Duodenal mucosa (tissue), 2 donors: ENCODE results near the gene PLCXD3.
A peak's percentile ranks its signal among the peaks of the same experiment; 100 is the strongest.

Experiments used
- H3K27ac ChIP-seq: one replicate; pipeline ENCODE4 v1.7.0; 2013; ENCODE audit warnings: low read depth, low read length
- H3K27me3 ChIP-seq, 2 donors: one replicate each; pipeline ENCODE4 v1.7.0; 2013; ENCODE audit warnings: low read length in 2 of 2, control low read depth in 1 of 2; ENCODE audit not compliant: insufficient read depth in 2 of 2, control insufficient read depth in 1 of 2
- H3K36me3 ChIP-seq, 2 donors: one replicate each; pipeline ENCODE4 v1.7.0; 2013; ENCODE audit warnings: low read length in 2 of 2, control low read depth in 1 of 2; ENCODE audit not compliant: insufficient read depth in 2 of 2, control insufficient read depth in 1 of 2
- H3K4me1 ChIP-seq, 2 donors: one replicate each; pipeline ENCODE4 v1.7.0; 2013; ENCODE audit warnings: low read length in 2 of 2, control low read depth in 1 of 2; ENCODE audit not compliant: insufficient read depth in 2 of 2, control insufficient read depth in 1 of 2
- H3K4me3 ChIP-seq, 2 donors: one replicate each; pipeline ENCODE4 v1.7.0; 2013; ENCODE audit warnings: low read length in 2 of 2, low read depth in 1 of 2
- H3K9ac ChIP-seq, 2 donors: one replicate each; pipeline ENCODE4 v1.7.0; 2013; ENCODE audit warnings: low read length in 2 of 2, low read depth in 1 of 2
- H3K9me3 ChIP-seq, 2 donors: one replicate each; pipeline ENCODE4 v1.7.0; 2013; ENCODE audit warnings: low read length in 2 of 2, control low read depth in 1 of 2; ENCODE audit not compliant: control insufficient read depth in 1 of 2

PLCXD3 gene

GRCh38 chr5:41416336-41416735 is 94.1 kb downstream of the PLCXD3 start:
- no peak overlapping the region for H3K27ac ChIP-seq
- no peaks in the 10 kb centered on the region for H3K9me3 ChIP-seq
- H3K4me1 ChIP-seq: no peaks in the 10 kb centered on the region

GRCh38 chr5:41415242-41415641 is 95.2 kb downstream of the PLCXD3 start:
- Histone ChIP-seq H3K4me1 (peaks cover 0 to 5% of the 10 kb centered on the region in 2 donors), H3K9me3 (no peaks in the 10 kb centered on the region), H3K27ac (no peak overlapping the region), H3K9ac (no peak overlapping the region), H3K4me3 (no peak overlapping the region), H3K27me3 (no peaks in the 10 kb centered on the region), H3K36me3 (no peaks in the 10 kb centered on the region)

More at GRCh38 chr5:41416336-41416735, 94.1 kb downstream of the PLCXD3 start:
- Histone ChIP-seq H3K36me3 (no peaks in the 10 kb centered on the region), H3K27me3 (no peaks in the 10 kb centered on the region), H3K4me3 (no peak overlapping the region), H3K9ac (no peak overlapping the region)

GRCh38 chr5:41414598-41414997 is 95.8 kb downstream of the PLCXD3 start:
- peaks cover 0 to 5% of the 10 kb centered on the region in 2 donors for H3K4me1 ChIP-seq
- H3K9me3 ChIP-seq: no peaks in the 10 kb centered on the region
- H3K27me3 ChIP-seq: no peaks in the 10 kb centered on the region
- H3K27ac ChIP-seq: no peak overlapping the region
- H3K9ac ChIP-seq: no peak overlapping the region
- no peaks in the 10 kb centered on the region for H3K36me3 ChIP-seq
- H3K4me3 ChIP-seq: no peak overlapping the region

GRCh38 chr5:41413074-41413473 is 97.3 kb downstream of the PLCXD3 start:
- Histone ChIP-seq H3K4me3 (no peak overlapping the region), H3K27me3 (no peaks in the 10 kb centered on the region), H3K36me3 (no peaks in the 10 kb centered on the region), H3K9me3 (no peaks in the 10 kb centered on the region), H3K27ac (no peak overlapping the region), H3K4me1 (peaks cover 5 to 14% of the 10 kb centered on the region in 2 donors), H3K9ac (no peak overlapping the region)

DNA sequence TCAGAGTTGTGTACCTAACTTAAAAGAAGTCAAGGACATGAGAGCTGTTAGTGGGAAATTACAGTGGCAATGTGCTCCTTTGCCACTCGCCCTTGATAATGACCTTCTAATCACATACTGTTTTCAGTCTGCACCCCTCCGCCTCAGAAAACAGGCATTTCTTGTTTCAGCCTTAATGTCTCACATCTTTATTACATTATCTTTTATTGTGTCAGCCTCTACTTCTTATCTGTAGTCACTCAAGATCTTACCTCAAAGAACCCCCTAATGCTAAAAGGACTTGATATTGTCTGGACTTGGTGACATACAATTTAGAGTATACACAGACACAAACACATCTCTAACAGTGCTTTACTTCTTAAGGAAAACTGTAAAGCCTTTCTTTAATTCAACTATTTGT is 97.9 kb downstream of the PLCXD3 start:
- peaks cover 5 to 19% of the 10 kb centered on the region in 2 donors for H3K4me1 ChIP-seq
- no peak overlapping the region for H3K27ac ChIP-seq
- no peaks in the 10 kb centered on the region for H3K9me3 ChIP-seq
- H3K27me3 ChIP-seq: no peaks in the 10 kb centered on the region
- H3K4me3 ChIP-seq: no peak overlapping the region
- no peak overlapping the region for H3K9ac ChIP-seq
- no peaks in the 10 kb centered on the region for H3K36me3 ChIP-seq

DNA sequence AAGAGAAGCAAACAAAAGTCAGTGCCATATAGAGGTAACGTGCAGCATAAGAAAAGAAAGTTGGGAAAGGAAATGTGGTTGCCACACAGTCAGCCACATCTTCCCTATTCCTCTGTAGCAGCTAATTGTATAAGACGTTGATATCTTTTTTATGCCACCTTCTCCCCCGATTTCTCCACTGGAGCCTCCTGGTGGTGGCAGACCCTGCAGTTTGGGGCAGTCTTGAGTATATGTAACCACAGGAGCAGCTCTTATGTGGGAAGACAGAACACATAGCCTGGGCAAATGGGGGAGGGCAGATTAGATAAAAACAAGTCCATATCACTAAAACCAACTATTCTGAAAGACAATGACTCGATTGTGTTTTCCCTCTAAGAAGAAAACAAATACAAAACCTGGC is 99.7 kb downstream of the PLCXD3 start:
- H3K9ac ChIP-seq: no peak overlapping the region
- H3K27ac ChIP-seq: no peak overlapping the region
- no peaks in the 10 kb centered on the region for H3K36me3 ChIP-seq
- H3K4me3 ChIP-seq: no peak overlapping the region
- H3K27me3 ChIP-seq: no peaks in the 10 kb centered on the region
- H3K4me1 ChIP-seq: peaks cover 17 to 30% of the 10 kb centered on the region in 2 donors
- no peaks in the 10 kb centered on the region for H3K9me3 ChIP-seq

GRCh38 chr5:41410307-41410706 is 100.1 kb downstream of the PLCXD3 start:
- no peaks in the 10 kb centered on the region for H3K9me3 ChIP-seq
- H3K27ac ChIP-seq: no peak overlapping the region
- peaks cover 17 to 31% of the 10 kb centered on the region in 2 donors for H3K4me1 ChIP-seq
- no peaks in the 10 kb centered on the region for H3K27me3 ChIP-seq
- H3K36me3 ChIP-seq: no peaks in the 10 kb centered on the region
- no peak overlapping the region for H3K4me3 ChIP-seq
- no peak overlapping the region for H3K9ac ChIP-seq

GRCh38 chr5:41408676-41409443 is 101.5 kb downstream of the PLCXD3 start:
- Histone ChIP-seq H3K4me3 (no peak overlapping the region), H3K27me3 (no peaks in the 10 kb centered on the region), H3K27ac (no peak overlapping the region), H3K36me3 (no peaks in the 10 kb centered on the region), H3K9me3 (no peaks in the 10 kb centered on the region), H3K4me1 (peaks cover 17 to 31% of the 10 kb centered on the region in 2 donors), H3K9ac (no peak overlapping the region)

- Histone ChIP-seq H3K9ac (no peak overlapping the region), H3K36me3 (no peaks in the 10 kb centered on the region), H3K4me1 (peaks cover 17 to 31% of the 10 kb centered on the region in 2 donors), H3K27ac (no peak overlapping the region), H3K27me3 (no peaks in the 10 kb centered on the region), H3K4me3 (peak overlapping the region in 1 of 2 donors; percentile 4), H3K9me3 (no peaks in the 10 kb centered on the region)
Observed at GRCh38 chr5:41406936-41407335, 103.5 kb downstream of the PLCXD3 start.

- H3K4me3 ChIP-seq: peak overlapping the region in 1 of 2 donors; percentile 4
- no peaks in the 10 kb centered on the region for H3K9me3 ChIP-seq
- no peaks in the 10 kb centered on the region for H3K27me3 ChIP-seq
- peaks cover 17 to 31% of the 10 kb centered on the region in 2 donors for H3K4me1 ChIP-seq
- no peaks in the 10 kb centered on the region for H3K36me3 ChIP-seq
- no peak overlapping the region for H3K9ac ChIP-seq
- H3K27ac ChIP-seq: no peak overlapping the region
Observed at GRCh38 chr5:41406424-41406823, 104.0 kb downstream of the PLCXD3 start.
